ENCODE measurements around the gene PTPRK.
"Not testable (repeated sequence)": the region's sequence is repeated elsewhere in the genome, so short reads cannot be mapped to it uniquely, and the experiment has no call there.

Gene PTPRK

GRCh38 chr6:127941228-127941627, 579.2 kb downstream of the PTPRK start:
- no peak for DNase-seq

- DNase-seq: no peak
These were observed 580.8 kb downstream of the PTPRK start for GRCh38 chr6:127939442-127940066.

- no peak for DNase-seq
These were observed 581.7 kb downstream of the PTPRK start for GRCh38 chr6:127938701-127939100.

GRCh38 chr6:127937747-127938146, 582.7 kb downstream of the PTPRK start:
- no peak for DNase-seq

GRCh38 chr6:127937102-127937501, 583.3 kb downstream of the PTPRK start:
- DNase-seq: no peak

GRCh38 chr6:127934956-127935355, 585.4 kb downstream of the PTPRK start:
- no peak for DNase-seq

- DNase-seq: peak; percentile 18 to 27
These were observed 586.3 kb downstream of the PTPRK start for GRCh38 chr6:127933852-127934840.

GRCh38 chr6:127933137-127933536, 587.3 kb downstream of the PTPRK start:
- DNase-seq: no peak

GRCh38 chr6:127932708-127933107, 587.7 kb downstream of the PTPRK start:
- no peak for DNase-seq

GRCh38 chr6:127926441-127926840, 594.0 kb downstream of the PTPRK start:
- DNase-seq: not testable (repeated sequence)

- DNase-seq: no peak
These were observed 596.0 kb downstream of the PTPRK start for GRCh38 chr6:127924440-127924839.

GRCh38 chr6:127924031-127924430, 596.4 kb downstream of the PTPRK start:
- no peak for DNase-seq

GRCh38 chr6:127923135-127923534, 597.3 kb downstream of the PTPRK start:
- no peak for DNase-seq

- no peak for DNase-seq
These were observed 598.4 kb downstream of the PTPRK start for GRCh38 chr6:127921982-127922381.

- DNase-seq: no peak
These were observed 599.6 kb downstream of the PTPRK start for GRCh38 chr6:127920804-127921203.
